ENCODE data around the gene ABI3BP. TPM values are rescaled to one million over a fixed set of nuclear protein-coding genes. Genes with fewer than 3 reads are reported as not detected.

Gene ABI3BP
- total RNA-seq, 1 donor from 2014 or later = not detected

- Mint-ChIP-seq H3K4me3 (no peak overlapping the region), H3K36me3 (ENCODE audit: low read depth) (no peaks in the 10 kb centered on the region), H3K27ac (ENCODE audit: unreplicated experiment) (no peak overlapping the region), H3K9me3 (no peaks in the 10 kb centered on the region), H3K4me1 (no peaks in the 10 kb centered on the region), H3K27me3 (ENCODE audit: low read depth) (peaks cover 3% of the 10 kb centered on the region)
- TF ChIP-seq CTCF (conservative IDR thresholded peaks at IDR 0.05) = no peak
- DNase-seq (ENCODE audit: low read depth, low spot score) = no peak
Observed at GRCh38 chr3:100941451-100941850, 51.8 kb downstream of the ABI3BP start.

DNA sequence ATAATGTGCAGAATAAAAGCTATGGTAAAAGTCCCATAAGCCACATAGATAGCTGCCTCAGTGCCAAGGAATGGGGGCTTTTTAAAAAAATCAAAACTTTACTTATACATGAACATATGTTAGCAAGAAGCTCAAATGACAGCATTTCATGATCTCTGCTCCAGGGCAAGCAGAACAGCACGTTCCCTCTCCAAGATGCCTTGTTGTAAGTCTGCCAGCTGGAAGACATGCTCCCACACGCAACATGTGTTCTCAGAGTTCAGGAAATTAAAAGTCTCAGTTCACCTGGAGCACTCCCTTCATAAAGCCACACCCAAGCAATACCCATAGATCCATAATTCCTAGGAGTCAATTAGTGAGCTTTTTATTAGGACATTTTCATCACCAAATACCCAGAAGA lies 52.2 kb downstream of the ABI3BP start:
- Mint-ChIP-seq H3K9me3 (no peaks in the 10 kb centered on the region), H3K36me3 (ENCODE audit: low read depth) (no peaks in the 10 kb centered on the region), H3K27me3 (ENCODE audit: low read depth) (peaks cover 3% of the 10 kb centered on the region), H3K4me3 (no peak overlapping the region), H3K27ac (ENCODE audit: unreplicated experiment) (no peak overlapping the region), H3K4me1 (no peaks in the 10 kb centered on the region)
- TF ChIP-seq CTCF (conservative IDR thresholded peaks at IDR 0.05) = no peak
- DNase-seq (ENCODE audit: low read depth, low spot score) = no peak

DNA sequence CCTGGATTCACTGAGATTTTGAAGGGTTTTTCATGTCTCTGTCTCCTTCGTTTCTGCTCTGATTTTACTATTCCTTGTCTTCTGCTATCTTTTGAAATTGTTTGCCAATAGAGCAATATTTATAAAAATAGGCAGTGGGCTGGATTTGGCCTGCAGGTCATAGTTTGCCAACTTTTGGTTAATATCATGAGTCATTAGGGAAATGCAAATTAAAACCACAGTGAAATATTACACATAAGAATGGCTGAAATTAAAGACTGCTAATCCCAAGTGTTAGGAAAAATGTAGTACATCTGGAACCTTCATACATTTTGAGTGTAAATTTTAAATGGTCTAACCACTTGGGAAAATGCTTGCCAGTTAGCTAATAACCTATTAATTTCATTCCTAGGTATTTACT lies 56.3 kb downstream of the ABI3BP start:
- H3K4me1 Mint-ChIP-seq = no peaks in the 10 kb centered on the region
- no peak overlapping the region for H3K4me3 Mint-ChIP-seq
- H3K27me3 Mint-ChIP-seq (ENCODE audit: low read depth) = peaks cover 6% of the 10 kb centered on the region
- no peak for DNase-seq (ENCODE audit: low read depth, low spot score)
- no peak overlapping the region for H3K27ac Mint-ChIP-seq (ENCODE audit: unreplicated experiment)
- H3K36me3 Mint-ChIP-seq (ENCODE audit: low read depth) = no peaks in the 10 kb centered on the region
- no peak for TF ChIP-seq CTCF (conservative IDR thresholded peaks at IDR 0.05)
- no peaks in the 10 kb centered on the region for H3K9me3 Mint-ChIP-seq

DNA sequence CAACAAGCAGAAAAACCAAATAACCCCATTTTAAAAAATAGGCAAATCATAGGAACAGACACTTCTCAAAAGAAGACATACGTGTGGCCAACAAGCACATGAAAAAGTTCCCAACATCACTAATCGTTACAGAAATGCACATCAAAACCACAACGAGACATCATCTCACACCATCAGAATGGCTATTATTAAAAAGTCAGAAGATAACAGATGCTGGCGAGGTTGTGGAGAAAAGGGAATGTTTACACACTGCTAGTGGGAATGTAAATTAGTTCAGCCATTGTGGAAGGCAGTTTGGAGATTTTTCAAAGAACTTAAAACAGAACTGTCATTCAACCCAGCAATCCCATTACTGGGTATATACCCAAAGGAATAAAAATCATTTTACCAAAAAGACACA lies 60.7 kb downstream of the ABI3BP start:
- DNase-seq (ENCODE audit: low read depth, low spot score) = no peak
- H3K4me1 Mint-ChIP-seq = no peaks in the 10 kb centered on the region
- peaks cover 8% of the 10 kb centered on the region for H3K27me3 Mint-ChIP-seq (ENCODE audit: low read depth)
- H3K27ac Mint-ChIP-seq (ENCODE audit: unreplicated experiment) = no peak overlapping the region
- TF ChIP-seq CTCF (conservative IDR thresholded peaks at IDR 0.05) = no peak
- no peak overlapping the region for H3K4me3 Mint-ChIP-seq
- H3K36me3 Mint-ChIP-seq (ENCODE audit: low read depth) = no peaks in the 10 kb centered on the region
- H3K9me3 Mint-ChIP-seq = no peaks in the 10 kb centered on the region

DNA sequence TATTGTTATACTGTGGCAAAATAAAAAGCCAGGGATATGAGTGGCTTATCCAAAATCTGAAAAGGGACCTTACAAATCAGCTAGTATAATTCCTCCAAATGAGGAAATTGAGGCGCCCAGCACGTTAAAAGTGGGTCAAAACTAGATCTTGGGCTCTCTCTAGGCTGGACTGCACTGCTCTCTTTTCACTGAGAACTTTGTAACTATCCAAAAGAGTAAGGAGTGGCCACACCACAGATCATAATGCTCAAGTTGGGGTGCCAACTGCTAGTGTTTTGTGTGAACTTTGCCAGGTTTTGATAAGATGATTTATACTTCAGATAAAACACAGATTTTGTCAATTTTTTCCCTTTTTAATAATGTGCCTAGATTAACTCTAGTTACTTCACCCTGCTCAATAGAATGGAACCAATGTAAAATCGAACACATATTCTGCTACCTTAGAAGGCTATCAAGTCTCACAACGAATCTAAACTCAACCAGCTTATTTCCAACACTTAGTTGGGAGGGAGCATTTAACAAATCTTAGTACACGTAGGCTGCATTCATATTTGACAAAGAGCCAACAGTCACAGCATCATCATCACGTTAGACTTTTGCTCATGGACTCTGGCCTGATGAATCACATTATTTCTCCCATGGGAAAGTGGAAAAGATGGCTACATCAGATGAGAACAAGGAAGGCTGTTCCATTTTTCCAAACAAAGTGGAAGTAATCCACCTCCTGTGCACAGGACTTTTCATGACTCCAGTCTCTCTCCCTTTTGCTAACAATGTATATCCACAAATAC lies 64.4 kb downstream of the ABI3BP start:
- TF ChIP-seq CTCF (conservative IDR thresholded peaks at IDR 0.05) = no peak
- no peak for DNase-seq (ENCODE audit: low read depth, low spot score)
- Mint-ChIP-seq H3K4me1 (no peaks in the 10 kb centered on the region), H3K36me3 (ENCODE audit: low read depth) (no peaks in the 10 kb centered on the region), H3K4me3 (no peak overlapping the region), H3K27ac (ENCODE audit: unreplicated experiment) (no peak overlapping the region), H3K27me3 (ENCODE audit: low read depth) (peaks cover 5% of the 10 kb centered on the region), H3K9me3 (no peaks in the 10 kb centered on the region)

Measured in neural crest cell (in vitro differentiated cells).